Progenitor cell of endocrine pancreas (in vitro differentiated cells): ENCODE data around the gene C3orf52. TPM values are rescaled to one million over a fixed set of nuclear protein-coding genes. Genes with fewer than 3 reads are reported as not detected.

Experiments used
- DNase-seq: peaks from one replicate; pipeline ENCODE4 v3.0.0; 2021; ENCODE audit warnings: low spot score; ENCODE audit not compliant: unreplicated experiment
- H3K27ac Mint-ChIP-seq: 2 replicates; pipeline ENCODE4 v1.8.0; 2021; ENCODE audit warnings: mild to moderate bottlenecking, moderate library complexity, mixed read lengths
- H3K27me3 Mint-ChIP-seq: 2 replicates; pipeline ENCODE4 v1.8.0; 2021; ENCODE audit warnings: mixed read lengths
- H3K36me3 Mint-ChIP-seq: 2 replicates; pipeline ENCODE4 v1.8.0; 2022; ENCODE audit warnings: mixed read lengths; ENCODE audit not compliant: insufficient read depth
- H3K4me1 Mint-ChIP-seq: 2 replicates; pipeline ENCODE4 v1.8.0; 2021; ENCODE audit warnings: low read depth, mixed read lengths
- H3K4me3 Mint-ChIP-seq: 2 replicates; pipeline ENCODE4 v1.8.0; 2021; ENCODE audit warnings: low read depth, mild to moderate bottlenecking, moderate library complexity, mixed read lengths
- H3K9me3 Mint-ChIP-seq: 2 replicates; pipeline ENCODE4 v1.8.0; 2021; ENCODE audit warnings: low read depth, mixed read lengths
- total RNA-seq: library from RNA; stranded (reverse); gene quantifications from 2 replicates; pipeline ENCODE4 v1.2.1, GENCODE V29; 2021
- TF ChIP-seq, protein P1 (sequence below): fragments of 200-600 bp; sonication (generic); IDR thresholded peaks from one replicate; pipeline ENCODE4 v1.5.0; 2021; ENCODE audit warnings: antibody characterized with exemption, mild to moderate bottlenecking; ENCODE audit not compliant: unreplicated experiment

C3orf52 gene
- total RNA-seq, 1 donor from 2014 or later, result 20.6 TPM

DNA sequence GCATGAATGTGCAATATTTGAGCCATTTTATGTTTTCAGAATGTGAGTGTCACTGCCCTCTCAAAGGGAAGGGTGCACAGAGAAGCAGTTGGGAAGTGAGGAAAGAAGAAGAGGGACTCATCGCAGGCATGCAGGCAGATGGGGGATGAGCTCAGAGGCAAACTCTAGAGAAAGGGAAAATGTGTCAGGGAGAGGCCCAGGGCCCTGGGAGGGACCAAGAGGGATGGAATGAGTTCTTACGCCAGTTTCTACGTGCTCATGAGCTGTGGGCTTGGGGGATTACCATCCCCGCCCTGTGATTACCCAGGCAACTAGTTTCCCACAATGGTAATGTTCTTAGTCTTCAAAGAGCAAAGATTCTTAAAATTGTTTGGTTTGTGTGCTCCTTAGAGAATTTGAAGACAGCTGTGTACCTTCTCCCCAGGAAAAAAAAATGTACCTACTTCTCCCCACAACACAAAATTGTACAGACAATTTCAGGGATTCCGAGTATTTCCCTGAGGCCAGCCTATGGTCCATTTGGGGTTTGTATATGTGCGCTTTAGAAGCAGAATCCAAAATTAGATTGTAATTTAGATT is 29.1 kb downstream of the C3orf52 start:
- no peaks in the 10 kb centered on the region for H3K27me3 Mint-ChIP-seq
- no peak for DNase-seq
- no peak overlapping the region for H3K27ac Mint-ChIP-seq
- H3K4me1 Mint-ChIP-seq, result no peaks in the 10 kb centered on the region
- no peaks in the 10 kb centered on the region for H3K9me3 Mint-ChIP-seq
- peaks cover 22% of the 10 kb centered on the region for H3K36me3 Mint-ChIP-seq
- TF ChIP-seq, protein P1, sequence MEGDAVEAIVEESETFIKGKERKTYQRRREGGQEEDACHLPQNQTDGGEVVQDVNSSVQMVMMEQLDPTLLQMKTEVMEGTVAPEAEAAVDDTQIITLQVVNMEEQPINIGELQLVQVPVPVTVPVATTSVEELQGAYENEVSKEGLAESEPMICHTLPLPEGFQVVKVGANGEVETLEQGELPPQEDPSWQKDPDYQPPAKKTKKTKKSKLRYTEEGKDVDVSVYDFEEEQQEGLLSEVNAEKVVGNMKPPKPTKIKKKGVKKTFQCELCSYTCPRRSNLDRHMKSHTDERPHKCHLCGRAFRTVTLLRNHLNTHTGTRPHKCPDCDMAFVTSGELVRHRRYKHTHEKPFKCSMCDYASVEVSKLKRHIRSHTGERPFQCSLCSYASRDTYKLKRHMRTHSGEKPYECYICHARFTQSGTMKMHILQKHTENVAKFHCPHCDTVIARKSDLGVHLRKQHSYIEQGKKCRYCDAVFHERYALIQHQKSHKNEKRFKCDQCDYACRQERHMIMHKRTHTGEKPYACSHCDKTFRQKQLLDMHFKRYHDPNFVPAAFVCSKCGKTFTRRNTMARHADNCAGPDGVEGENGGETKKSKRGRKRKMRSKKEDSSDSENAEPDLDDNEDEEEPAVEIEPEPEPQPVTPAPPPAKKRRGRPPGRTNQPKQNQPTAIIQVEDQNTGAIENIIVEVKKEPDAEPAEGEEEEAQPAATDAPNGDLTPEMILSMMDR, result no peak
- H3K4me3 Mint-ChIP-seq, result no peak overlapping the region

DNA sequence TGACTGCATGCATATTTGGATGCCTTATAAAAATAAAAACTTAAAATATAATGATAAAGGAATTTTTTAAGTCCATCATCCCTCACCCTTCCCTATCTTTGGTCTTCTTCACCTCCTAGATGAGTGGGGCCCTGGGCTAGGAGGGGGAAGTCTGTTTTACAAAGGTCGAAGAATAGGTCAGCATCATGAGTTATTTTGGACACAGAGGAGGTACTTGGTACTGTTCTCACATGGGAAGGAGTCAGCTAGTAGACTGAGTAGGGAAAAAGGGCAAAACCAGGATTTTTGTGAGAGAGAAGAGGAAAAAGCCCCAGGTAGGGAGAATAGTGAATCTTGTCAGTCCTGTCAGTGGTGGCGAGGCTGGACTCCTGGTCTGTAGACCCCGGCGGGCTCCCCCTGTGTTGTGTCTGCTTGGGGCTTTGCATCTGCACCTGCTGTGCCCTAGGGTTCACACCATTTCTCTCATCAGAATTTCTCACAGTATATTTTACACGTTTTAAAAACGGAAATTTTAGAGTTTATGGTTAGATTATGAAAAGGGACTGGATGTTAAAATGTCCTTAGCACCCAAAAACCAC is 29.7 kb downstream of the C3orf52 start:
- Mint-ChIP-seq H3K27me3 (no peaks in the 10 kb centered on the region), H3K27ac (no peak overlapping the region), H3K9me3 (no peaks in the 10 kb centered on the region), H3K36me3 (peaks cover 22% of the 10 kb centered on the region), H3K4me3 (no peak overlapping the region), H3K4me1 (no peaks in the 10 kb centered on the region)
- DNase-seq, result no peak
- TF ChIP-seq, protein P1, result no peak

DNA sequence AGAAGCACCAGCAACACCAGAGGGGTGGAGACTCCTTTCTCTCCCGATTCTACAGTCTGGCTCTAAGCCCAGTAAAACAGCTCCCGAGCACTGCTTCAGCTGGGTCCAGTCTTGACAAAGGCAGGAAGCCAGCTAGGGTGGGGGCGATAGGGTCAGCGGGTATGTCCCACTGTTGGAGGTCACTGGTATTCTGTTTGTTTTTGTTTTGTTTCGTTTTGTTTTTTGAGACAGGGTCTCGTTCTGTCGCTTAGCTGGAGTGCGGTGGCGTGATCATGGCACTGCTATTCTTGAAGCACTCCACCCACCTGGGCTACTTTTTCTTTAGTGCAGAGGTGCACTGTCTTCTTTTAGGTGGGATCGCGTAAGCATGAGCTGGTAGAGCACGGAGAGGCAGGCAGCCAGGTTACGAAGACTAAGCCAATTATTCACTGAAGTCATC is 30.6 kb downstream of the C3orf52 start:
- Mint-ChIP-seq H3K27me3 (no peaks in the 10 kb centered on the region), H3K36me3 (peaks cover 20% of the 10 kb centered on the region), H3K4me3 (no peak overlapping the region), H3K9me3 (no peaks in the 10 kb centered on the region), H3K27ac (no peak overlapping the region), H3K4me1 (no peaks in the 10 kb centered on the region)
- TF ChIP-seq, protein P1, result no peak
- no peak for DNase-seq

DNA sequence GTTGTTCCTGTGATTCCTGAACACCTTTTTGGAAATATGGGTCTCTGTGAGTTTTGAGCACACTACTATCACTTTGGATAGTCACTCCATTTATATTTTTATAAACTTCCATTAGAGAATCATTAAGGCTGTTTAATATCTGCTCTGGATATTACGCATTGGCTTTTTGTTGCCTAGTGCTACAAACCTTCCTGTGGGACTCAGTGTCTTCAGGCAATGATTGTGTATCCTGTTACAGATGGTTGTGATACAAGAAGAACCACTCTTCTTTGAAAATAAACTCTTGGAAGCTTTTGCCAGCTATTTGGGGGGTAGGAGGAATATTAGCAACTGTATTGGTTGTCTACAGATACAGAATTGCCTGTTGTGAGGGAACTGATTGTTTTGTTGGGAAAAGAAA is 31.2 kb downstream of the C3orf52 start:
- H3K27me3 Mint-ChIP-seq, result no peaks in the 10 kb centered on the region
- DNase-seq, result no peak
- H3K4me3 Mint-ChIP-seq, result no peak overlapping the region
- H3K9me3 Mint-ChIP-seq, result no peaks in the 10 kb centered on the region
- H3K27ac Mint-ChIP-seq, result no peak overlapping the region
- peaks cover 4% of the 10 kb centered on the region for H3K4me1 Mint-ChIP-seq
- peaks cover 17% of the 10 kb centered on the region for H3K36me3 Mint-ChIP-seq
- TF ChIP-seq, protein P1, result no peak

DNA sequence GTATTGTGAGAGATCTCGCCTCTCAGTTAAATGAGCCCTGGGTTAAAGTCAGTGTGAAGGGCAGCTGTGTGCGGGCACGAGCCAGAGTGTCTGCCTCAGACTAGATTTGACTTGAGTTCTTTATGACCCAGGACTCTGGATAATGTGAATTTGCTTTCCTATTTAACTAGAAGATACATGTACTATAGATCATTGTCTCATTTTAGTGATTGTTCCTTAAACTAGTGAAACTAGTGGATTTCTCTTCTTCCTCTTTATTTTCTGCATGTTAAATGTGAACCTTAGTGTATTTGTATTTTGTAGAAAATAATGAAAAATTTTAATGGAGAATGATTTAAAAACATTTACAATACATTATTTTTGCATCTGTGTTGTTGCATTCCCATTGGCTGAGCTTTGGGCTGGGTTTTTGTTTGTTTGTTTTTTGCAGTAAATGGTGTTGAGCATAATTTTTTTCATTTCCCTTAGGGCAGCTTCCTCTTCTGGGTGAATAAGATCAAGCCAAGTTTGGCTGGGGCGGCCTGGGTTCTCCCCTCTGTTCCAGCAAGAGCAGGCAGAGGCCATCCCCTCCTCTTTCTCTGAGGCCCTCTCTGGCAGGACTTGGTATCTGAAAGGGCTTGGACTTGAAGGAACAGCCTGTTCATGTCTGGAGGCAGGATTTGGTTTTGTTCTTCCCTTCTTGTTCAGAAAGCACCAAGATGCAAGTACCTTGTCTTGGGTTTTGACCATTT is 31.8 kb downstream of the C3orf52 start:
- Mint-ChIP-seq H3K9me3 (no peaks in the 10 kb centered on the region), H3K27ac (no peak overlapping the region), H3K4me1 (peaks cover 4% of the 10 kb centered on the region), H3K4me3 (no peak overlapping the region), H3K27me3 (no peaks in the 10 kb centered on the region), H3K36me3 (peaks cover 19% of the 10 kb centered on the region)
- no peak for DNase-seq
- TF ChIP-seq, protein P1, result no peak
